ENCODE measurements around the gene COG7.

DNA sequence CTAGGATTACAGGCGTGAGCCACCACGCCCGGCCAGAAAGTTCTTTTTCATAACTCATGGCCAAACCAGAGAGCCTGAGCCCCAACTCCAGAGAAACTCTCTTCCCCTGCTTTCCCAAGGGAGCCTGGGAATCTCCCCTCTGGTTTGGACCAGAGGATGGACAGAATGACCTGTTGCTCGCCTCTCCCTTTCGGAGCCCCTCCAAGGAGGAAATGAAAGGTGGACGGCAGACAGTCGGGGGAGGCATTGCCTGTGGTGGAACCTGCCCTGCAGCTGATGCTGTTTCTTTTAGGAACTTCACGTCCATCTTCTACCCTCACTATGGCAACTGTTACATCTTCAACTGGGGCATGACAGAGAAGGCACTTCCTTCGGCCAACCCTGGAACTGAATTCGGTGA is 85.4 kb downstream of the COG7 start:
- TF ChIP-seq, protein P1, sequence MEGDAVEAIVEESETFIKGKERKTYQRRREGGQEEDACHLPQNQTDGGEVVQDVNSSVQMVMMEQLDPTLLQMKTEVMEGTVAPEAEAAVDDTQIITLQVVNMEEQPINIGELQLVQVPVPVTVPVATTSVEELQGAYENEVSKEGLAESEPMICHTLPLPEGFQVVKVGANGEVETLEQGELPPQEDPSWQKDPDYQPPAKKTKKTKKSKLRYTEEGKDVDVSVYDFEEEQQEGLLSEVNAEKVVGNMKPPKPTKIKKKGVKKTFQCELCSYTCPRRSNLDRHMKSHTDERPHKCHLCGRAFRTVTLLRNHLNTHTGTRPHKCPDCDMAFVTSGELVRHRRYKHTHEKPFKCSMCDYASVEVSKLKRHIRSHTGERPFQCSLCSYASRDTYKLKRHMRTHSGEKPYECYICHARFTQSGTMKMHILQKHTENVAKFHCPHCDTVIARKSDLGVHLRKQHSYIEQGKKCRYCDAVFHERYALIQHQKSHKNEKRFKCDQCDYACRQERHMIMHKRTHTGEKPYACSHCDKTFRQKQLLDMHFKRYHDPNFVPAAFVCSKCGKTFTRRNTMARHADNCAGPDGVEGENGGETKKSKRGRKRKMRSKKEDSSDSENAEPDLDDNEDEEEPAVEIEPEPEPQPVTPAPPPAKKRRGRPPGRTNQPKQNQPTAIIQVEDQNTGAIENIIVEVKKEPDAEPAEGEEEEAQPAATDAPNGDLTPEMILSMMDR (conservative IDR thresholded peaks at IDR 0.05): no peak
- no peak for TF ChIP-seq EZH2 (IDR thresholded peaks at IDR 0.05; ENCODE audit: low read depth)
